Fibroblast of gingiva (primary cell): ENCODE data around the gene FGD3.
"Not testable (repeated sequence)": the region's sequence is repeated elsewhere in the genome, so short reads cannot be mapped to it uniquely, and the experiment has no call there.

ENCODE experiments used
- DNase-seq: peaks from one replicate; pipeline ENCODE4 v3.0.0-alpha.2; 2011; ENCODE audit warnings: low read depth

The FGD3 gene

DNA sequence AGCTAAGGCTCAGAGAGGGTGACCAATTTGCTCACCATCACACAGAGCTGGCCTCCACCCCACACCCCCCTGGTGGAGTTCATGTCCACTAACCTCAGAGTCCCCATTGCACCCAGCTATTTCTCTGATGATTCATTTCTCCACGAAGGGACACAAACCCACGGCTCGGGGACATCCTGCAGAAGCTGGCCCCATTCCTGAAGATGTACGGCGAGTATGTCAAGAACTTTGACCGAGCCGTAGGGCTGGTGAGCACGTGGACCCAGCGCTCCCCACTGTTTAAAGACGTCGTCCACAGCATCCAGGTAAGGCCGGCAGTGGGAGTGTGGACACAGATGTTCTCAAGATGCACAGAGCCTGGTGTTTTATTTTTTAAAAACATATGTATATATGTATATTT lies 58.6 kb downstream of the FGD3 start:
- no peak for DNase-seq

GRCh38 chr9:93007529-93008058 lies 60.3 kb downstream of the FGD3 start:
- no peak for DNase-seq

GRCh38 chr9:93008457-93008856 lies 61.1 kb downstream of the FGD3 start:
- no peak for DNase-seq

DNA sequence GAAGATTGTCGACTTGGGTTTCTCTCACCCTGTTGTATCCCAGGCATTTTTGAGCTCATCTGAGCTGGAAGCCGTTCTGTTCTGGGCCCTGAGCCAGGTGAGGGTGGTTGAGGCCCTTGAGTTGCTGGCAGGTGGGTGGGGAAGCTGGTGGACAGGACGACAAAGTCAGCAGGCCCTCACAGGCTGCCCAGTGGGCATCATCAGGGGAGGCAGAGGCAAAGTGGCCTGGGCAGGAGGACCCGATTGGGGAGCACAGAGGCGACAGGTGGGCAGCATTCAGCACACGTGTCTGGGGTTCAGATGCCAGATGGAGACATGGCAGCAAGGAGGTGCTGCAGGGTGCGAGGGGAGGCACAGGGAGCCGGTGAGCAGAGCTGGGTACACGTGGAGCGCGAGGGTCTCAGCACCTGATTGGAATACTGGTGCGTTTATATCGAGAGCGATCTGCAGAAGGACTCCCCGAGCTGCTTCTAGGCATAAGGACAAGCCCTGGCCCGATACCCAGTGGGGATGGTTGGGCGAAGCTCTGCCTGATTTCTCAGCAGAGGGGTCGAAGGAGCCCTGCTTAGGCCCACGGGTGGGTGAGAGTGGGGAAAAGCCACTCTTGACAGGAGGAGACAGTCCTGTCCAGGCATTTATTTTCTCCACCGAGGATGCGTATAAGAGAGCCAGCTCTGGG lies 62.2 kb downstream of the FGD3 start:
- DNase-seq = no peak

DNA sequence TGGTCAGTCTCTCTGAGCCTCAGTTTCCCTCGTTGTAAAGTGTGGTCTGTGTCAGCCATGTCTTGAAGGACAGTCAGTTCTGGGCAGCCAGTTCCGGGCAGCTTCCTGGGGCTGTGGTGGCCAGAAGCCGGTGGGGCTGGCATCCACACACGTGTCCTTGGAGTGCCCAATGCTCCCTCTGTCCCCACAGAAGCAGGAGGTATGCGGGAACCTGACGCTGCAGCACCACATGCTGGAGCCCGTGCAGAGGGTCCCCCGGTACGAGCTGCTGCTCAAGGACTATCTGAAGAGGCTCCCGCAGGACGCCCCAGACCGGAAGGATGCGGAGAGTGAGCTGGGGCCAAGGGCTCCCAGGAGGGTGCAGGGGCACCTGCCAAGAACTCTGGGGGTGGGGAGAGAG lies 62.7 kb downstream of the FGD3 start:
- no peak for DNase-seq

- no peak for DNase-seq
Measured at GRCh38 chr9:93010704-93011103, 63.4 kb downstream of the FGD3 start.

- DNase-seq = no peak
Measured at GRCh38 chr9:93011114-93011513, 63.8 kb downstream of the FGD3 start.

DNA sequence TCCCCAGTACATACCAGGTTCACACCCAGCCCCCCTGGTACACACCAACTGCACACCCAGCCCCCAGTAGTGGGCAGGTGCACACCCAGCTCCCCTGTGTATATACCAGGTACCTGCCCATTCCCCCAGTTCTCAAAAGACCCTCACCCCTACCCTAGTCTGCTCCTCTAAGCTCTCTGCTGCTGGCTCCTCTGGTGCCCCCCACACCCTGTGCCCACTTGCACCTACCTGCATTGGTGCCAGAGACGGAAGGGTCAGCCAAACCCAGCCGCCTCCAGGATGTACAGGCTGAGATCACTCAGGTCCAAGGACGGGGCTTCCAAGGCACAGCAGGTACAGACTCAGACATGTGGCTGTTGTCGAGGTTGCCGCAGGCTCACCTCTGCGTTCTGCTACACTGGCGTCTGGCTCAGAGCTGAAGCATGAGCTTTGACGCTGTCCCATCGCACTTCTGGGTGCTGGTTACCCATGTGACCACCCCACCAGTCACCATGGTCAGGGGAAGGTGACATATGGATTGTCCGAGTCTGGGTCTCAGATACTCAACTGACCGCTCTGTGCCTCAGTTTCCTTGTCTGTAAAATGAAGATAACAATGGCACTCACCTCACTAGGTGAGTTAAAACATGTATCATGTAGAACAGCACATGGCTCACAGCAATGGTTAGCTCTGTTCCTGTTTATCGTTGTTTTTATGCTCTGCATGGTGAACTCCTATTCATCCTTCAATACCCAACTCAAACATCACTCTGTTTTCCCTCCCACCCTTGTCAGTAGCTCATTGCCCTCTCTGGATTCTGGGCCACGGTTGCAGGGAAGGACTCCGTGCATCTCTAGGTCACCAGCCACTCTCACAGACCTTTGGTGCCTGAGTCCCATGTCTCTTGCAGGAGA lies 65.9 kb downstream of the FGD3 start:
- DNase-seq = no peak

DNA sequence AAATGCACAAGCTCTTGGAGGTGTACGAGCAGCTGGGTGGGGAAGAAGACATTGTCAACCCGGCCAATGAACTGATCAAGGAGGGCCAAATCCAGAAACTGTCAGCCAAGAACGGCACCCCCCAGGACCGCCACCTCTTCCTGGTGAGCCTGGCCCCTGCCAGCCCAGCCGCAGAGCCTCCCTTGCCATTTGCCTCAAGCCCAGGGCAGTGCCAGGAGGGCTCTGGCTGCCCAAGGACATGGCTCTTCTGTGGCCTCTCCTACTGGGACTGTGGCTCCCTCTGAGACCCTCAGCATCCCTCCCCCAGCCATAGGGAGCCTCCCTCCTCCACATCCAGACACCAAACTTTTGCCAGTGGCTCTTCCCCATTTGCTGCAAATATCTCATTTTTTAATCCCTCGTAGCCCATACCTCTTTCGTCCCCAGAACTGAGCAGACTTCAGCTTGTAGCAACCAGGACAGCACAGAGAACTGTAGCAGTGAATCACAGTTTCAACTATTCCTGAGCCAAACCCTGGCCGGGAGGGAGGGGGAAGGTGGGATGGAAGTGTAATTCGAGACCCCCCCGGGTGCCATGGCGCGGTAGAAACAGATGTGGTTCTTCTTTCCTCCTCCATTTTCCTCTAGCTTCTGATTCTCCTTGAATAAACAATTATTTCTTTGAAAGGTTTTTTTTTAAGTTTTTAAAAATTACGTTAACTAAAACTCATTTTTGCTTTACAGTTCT lies 66.7 kb downstream of the FGD3 start:
- no peak for DNase-seq

GRCh38 chr9:93015190-93015589 lies 67.9 kb downstream of the FGD3 start:
- not testable (repeated sequence) for DNase-seq

- no peak for DNase-seq
Measured at GRCh38 chr9:93017621-93018020, 70.3 kb downstream of the FGD3 start.

GRCh38 chr9:93020151-93020550 lies 72.8 kb downstream of the FGD3 start:
- DNase-seq = no peak

GRCh38 chr9:93020771-93021670 lies 73.7 kb downstream of the FGD3 start:
- DNase-seq = no peak

DNA sequence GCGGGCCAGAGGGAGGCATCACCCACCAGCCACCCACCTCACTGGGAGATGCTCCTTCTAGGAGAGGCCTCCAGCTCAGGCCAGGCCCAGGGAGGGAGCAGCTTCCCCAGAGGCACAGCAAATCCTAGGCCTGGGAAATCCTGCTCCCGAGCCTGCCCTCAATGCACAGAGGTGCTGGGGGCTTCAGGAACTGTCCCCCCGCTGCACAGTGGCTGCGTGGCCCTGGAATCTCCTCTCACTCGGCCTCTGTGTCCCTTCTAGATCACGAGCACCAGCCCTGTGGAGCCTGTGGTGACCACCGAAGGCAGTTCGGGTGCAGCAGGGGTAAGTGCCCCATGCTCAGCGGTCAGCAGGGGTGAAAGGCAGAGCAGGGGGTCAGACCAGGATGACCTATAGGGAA lies 74.7 kb downstream of the FGD3 start:
- DNase-seq = no peak

DNA sequence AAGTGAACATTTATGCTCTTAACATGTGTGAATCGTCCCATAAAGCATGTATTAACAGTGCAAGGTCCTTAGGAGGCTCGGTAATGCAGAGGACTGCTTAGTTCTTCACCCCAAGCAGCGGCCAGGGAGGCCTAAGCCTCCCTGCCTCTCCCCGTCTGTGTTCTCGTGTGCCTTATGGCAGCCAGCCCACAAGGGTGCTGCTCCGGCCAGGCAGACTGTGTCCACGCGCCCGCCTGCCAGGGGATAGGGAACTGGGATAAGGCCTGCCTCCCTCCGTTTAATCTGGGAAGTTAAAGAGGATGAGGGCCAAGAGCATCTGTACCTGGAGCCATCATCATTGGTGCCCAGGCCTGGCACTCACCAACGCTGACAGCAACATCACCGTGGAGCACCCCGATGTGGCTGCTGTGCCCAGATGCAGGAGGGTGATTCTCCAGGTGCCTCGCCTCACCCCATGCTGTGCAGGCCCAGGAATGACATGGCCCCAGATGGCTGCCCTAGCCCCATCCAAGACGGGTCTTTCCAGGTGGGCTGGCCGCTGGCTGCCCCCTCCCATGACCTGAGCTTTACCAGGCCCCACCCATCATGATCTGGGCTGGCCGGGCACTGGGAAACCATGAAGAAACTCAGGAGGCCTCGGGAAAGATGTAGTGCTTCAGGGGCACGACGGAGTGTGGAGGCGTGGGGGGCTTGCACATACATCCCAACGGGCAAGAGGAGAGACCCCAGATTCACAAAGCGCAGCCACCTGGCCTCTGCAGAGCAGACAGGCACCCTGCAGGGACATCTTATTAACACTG lies 75.6 kb downstream of the FGD3 start:
- no peak for DNase-seq

DNA sequence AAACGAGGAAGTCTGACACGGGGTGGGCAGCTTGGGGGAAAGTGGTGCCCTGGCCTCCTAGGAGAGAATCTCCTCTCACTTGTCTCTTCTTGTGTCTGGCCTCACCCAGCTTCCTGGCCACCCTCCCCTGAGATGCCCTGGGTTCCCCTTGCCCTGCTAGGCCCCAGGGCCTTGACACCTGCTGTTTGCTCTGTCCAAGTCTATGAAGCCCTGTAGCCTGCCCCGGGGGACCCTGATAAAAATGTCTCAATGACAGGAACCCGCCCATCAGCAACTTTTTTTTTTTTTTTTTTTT lies 76.1 kb downstream of the FGD3 start:
- no peak for DNase-seq

GRCh38 chr9:93024646-93024910 lies 77.3 kb downstream of the FGD3 start:
- no peak for DNase-seq

DNA sequence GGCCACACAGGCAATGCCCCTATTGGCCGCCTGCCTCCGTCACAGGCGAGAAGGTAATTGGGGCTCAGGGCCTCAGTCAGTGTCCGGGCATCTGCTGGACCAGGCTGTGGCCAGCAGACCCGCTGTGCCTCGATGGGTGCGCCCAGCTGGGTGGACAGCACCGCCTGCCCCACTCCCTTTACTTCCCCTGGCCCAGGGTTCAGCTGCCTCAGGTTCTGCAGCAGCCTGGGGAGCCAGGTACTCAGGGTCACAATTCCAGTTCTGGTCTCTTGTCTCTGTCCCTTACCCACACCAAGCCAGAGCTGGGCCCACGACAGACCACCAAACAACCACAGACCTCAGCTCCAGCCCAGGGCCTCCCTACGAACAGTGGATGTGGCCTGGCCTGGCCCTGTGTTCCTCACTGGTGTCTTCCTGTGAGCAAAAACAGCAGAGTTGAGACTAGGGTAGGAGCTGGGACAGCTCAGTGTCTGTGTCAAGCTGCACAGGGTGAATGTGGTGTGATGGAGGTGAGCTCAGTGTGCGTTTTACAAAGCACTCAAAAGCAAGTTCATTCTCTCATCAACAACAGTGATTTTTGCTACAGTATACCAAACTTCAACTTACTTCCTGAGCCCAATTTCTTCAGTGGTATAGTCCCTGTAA lies 77.8 kb downstream of the FGD3 start:
- DNase-seq = no peak

GRCh38 chr9:93025736-93026135 lies 78.4 kb downstream of the FGD3 start:
- no peak for DNase-seq

DNA sequence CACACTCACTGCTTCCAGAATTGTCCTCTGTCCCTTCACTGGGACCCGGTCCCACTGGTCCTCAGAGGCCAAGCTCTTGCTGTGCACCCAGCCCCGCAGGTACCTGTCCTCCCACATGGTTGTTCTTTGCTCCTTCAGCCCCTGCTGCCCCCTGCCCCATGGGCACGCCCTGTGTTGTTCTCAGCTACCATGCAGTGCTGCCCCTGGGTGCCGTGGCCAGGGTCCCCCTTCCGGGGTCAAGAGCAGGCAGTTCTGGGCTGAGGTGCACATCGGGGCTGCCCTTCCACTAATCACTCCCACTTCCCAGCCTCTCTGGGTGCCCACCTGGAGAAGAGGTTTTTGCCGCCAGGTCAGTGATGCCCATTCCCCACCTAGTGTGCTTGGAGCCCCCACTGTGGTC lies 79.3 kb downstream of the FGD3 start:
- DNase-seq = no peak

DNA sequence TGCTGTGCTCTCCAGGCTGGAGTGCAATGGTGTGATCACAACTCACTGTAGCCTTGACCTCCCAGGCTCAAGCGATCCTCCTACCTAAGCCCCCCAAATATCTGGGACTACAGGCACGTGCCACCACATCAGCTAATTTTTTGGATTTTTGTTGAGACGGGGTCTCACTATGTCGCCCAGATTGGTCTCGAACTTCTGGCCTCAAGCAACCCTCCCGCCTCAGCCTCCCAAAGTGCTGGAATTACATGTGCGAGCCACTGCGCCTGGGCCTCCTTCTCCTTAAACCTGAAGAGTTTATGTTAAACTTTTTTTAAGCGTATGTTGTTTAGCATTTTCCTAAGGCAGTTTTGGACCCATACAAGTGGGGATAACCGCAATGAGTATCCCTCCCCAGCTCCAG lies 80.4 kb downstream of the FGD3 start:
- DNase-seq = no peak
